BJ (cell line): ENCODE measurements around the gene CD59. TPM values are rescaled to one million over a fixed set of nuclear protein-coding genes. Genes with fewer than 3 reads are reported as not detected.

Experiments
- CTCF ChIA-PET: fragments of 350-600 bp; formaldehyde crosslinking; extraction: SDS; loops from one replicate; lab custom pipeline; 2021; ENCODE audit warnings: antibody characterized with exemption, inconsistent platforms; lab: Yijun Ruan, JAX
- POLR2A ChIA-PET: fragments of 300-600 bp; sonication (Branson Sonifier 250); formaldehyde crosslinking; extraction: SDS; loops from one replicate; lab custom pipeline; 2021; ENCODE audit warnings: antibody characterized with exemption; lab: Charles Lee
- DNase-seq: peaks from one replicate; pipeline ENCODE4 v3.0.0-alpha.2; 2011; ENCODE audit warnings: low read depth
- H3K27me3 ChIP-seq: 2 replicates; pipeline ENCODE4 v1.6.0; 2011; ENCODE audit warnings: low read length; ENCODE audit not compliant: control insufficient read depth, insufficient read depth
- H3K36me3 ChIP-seq: 2 replicates; pipeline ENCODE4 v1.5.1; 2011; ENCODE audit warnings: low read length; ENCODE audit not compliant: control insufficient read depth, insufficient read depth
- H3K4me3 ChIP-seq: 2 replicates; pipeline ENCODE4 v1.5.1; 2011; ENCODE audit warnings: low read depth, mild to moderate bottlenecking, control low read depth, low read length
- CTCF ChIP-seq: IDR thresholded peaks from 2 replicates; pipeline ENCODE4 v1.5.1; 2011; ENCODE audit warnings: low read depth, mild to moderate bottlenecking, control low read depth, inconsistent platforms, low read length, moderate library complexity; ENCODE audit not compliant: insufficient read depth
- polyA plus RNA-seq: library from polyadenylated mRNA; depleted of rRNA; stranded (reverse); fragments of >200 nt; gene quantifications from 2 replicates; pipeline ENCODE4 v1.2.3, GENCODE V29; 2011

The CD59 gene
- polyA plus RNA-seq, 1 experiment: 1,025 TPM

GRCh38 chr11:33773404-33773986 is 37.3 kb upstream of the CD59 start:
- Histone ChIP-seq H3K27me3 (no peaks in the 10 kb centered on the region), H3K36me3 (peaks cover 2% of the 10 kb centered on the region; the same call in 1 of the 2 replicates), H3K4me3 (peak overlapping the region; percentile 89)
- DNase-seq: no peak
- ChIA-PET CTCF (interaction anchor here (0.6 kb wide), 1 partner anchor 101 kb away, joined by 3 read pairs; no protein-coding TSS in a partner anchor), POLR2A (no interaction called here)
- TF ChIP-seq CTCF: no peak

GRCh38 chr11:33772870-33773269 is 36.6 kb upstream of the CD59 start:
- POLR2A ChIA-PET: no interaction called here
- Histone ChIP-seq H3K36me3 (peaks cover 2% of the 10 kb centered on the region; the same call in 1 of the 2 replicates), H3K27me3 (no peaks in the 10 kb centered on the region), H3K4me3 (no peak overlapping the region)
- TF ChIP-seq CTCF: no peak
- no peak for DNase-seq
- CTCF ChIA-PET: interaction anchor here (0.6 to 0.9 kb wide), 2 partner anchors 30 to 100 kb away, joined by 3 read pairs; no protein-coding TSS in a partner anchor

- CTCF ChIA-PET: interaction anchor here (0.9 to 1.1 kb wide), 2 partner anchors 29 to 35 kb away, joined by 3 read pairs; no protein-coding TSS in a partner anchor
- no peak for TF ChIP-seq CTCF
- no peak for DNase-seq
- Histone ChIP-seq H3K36me3 (peaks cover 2% of the 10 kb centered on the region; the same call in 1 of the 2 replicates), H3K27me3 (no peaks in the 10 kb centered on the region), H3K4me3 (no peak overlapping the region)
- POLR2A ChIA-PET: no interaction called here
Measured at GRCh38 chr11:33772300-33772699, 36.1 kb upstream of the CD59 start.

GRCh38 chr11:33770236-33770635 is 34.0 kb upstream of the CD59 start:
- DNase-seq: no peak
- no peaks in the 10 kb centered on the region for H3K27me3 ChIP-seq
- CTCF ChIA-PET: no interaction called here
- TF ChIP-seq CTCF: no peak
- peaks cover 2% of the 10 kb centered on the region for H3K36me3 ChIP-seq
- H3K4me3 ChIP-seq: no peak overlapping the region
- POLR2A ChIA-PET: no interaction called here

GRCh38 chr11:33769542-33769941 is 33.3 kb upstream of the CD59 start:
- POLR2A ChIA-PET: no interaction called here
- no peak for DNase-seq

More at GRCh38 chr11:33769542-33769941, 33.3 kb upstream of the CD59 start:
- no peak overlapping the region for H3K4me3 ChIP-seq
- no peaks in the 10 kb centered on the region for H3K27me3 ChIP-seq
- no peak for TF ChIP-seq CTCF
- CTCF ChIA-PET: interaction anchor here (0.6 kb wide), 1 partner anchor 1926 kb away, joined by 3 read pairs; no protein-coding TSS in a partner anchor
- H3K36me3 ChIP-seq: peaks cover 5% of the 10 kb centered on the region
